Glomerular endothelial cell (primary cell): ENCODE results near the gene RALGPS1. TPM values are rescaled to one million over a fixed set of nuclear protein-coding genes. Genes with fewer than 3 reads are reported as not detected.

Experiments used
- DNase-seq: peaks from one replicate; pipeline ENCODE4 v3.0.0-alpha.2; 2011; ENCODE audit warnings: low read depth, low spot score; ENCODE audit errors: extremely low read depth
- total RNA-seq: library from RNA; depleted of rRNA; stranded (reverse); fragments of >200 nt; gene quantifications from 2 replicates; pipeline ENCODE4 v1.2.3, GENCODE V29; 2015

RALGPS1 gene
- total RNA-seq, 1 donor from 2014 or later: 7.2 TPM

GRCh38 chr9:127181595-127182190 lies 267.1 kb downstream of the RALGPS1 start:
- no peak for DNase-seq

GRCh38 chr9:127182901-127183746 lies 268.5 kb downstream of the RALGPS1 start:
- DNase-seq: no peak

- no peak for DNase-seq
Measured at GRCh38 chr9:127183814-127184582, 269.4 kb downstream of the RALGPS1 start.

- DNase-seq: no peak
Measured at GRCh38 chr9:127184641-127185040, 270.1 kb downstream of the RALGPS1 start.

GRCh38 chr9:127185181-127185580 lies 270.6 kb downstream of the RALGPS1 start:
- DNase-seq: no peak

GRCh38 chr9:127185931-127186781 lies 271.6 kb downstream of the RALGPS1 start:
- DNase-seq: no peak

GRCh38 chr9:127186806-127187205 lies 272.2 kb downstream of the RALGPS1 start:
- peak; percentile 39 for DNase-seq

- peak; percentile 65 for DNase-seq
Measured at GRCh38 chr9:127187231-127187956, 272.8 kb downstream of the RALGPS1 start.

GRCh38 chr9:127188396-127188795 lies 273.8 kb downstream of the RALGPS1 start:
- no peak for DNase-seq

- no peak for DNase-seq
Measured at GRCh38 chr9:127189628-127190027, 275.0 kb downstream of the RALGPS1 start.

GRCh38 chr9:127192744-127193143 lies 278.2 kb downstream of the RALGPS1 start:
- DNase-seq: no peak

- no peak for DNase-seq
Measured at GRCh38 chr9:127193483-127193882, 278.9 kb downstream of the RALGPS1 start.

GRCh38 chr9:127194881-127195713 lies 280.5 kb downstream of the RALGPS1 start:
- DNase-seq: no peak

GRCh38 chr9:127195976-127196825 lies 281.6 kb downstream of the RALGPS1 start:
- DNase-seq: no peak

- no peak for DNase-seq
Measured at GRCh38 chr9:127196826-127197145, 282.2 kb downstream of the RALGPS1 start.

GRCh38 chr9:127197186-127197860 lies 282.7 kb downstream of the RALGPS1 start:
- DNase-seq: no peak

- DNase-seq: no peak
Measured at GRCh38 chr9:127197861-127198430, 283.4 kb downstream of the RALGPS1 start.
